ENCODE results near the gene ACAD9. TPM values are rescaled to one million over a fixed set of nuclear protein-coding genes. Genes with fewer than 3 reads are reported as not detected.

The ACAD9 gene
- total RNA-seq, 2 donors from 2014 or later, result 29.9 to 40.8 TPM

- H3K27me3 ChIP-seq (replicated peaks; ENCODE audit: insufficient read depth), result no peaks in the 10 kb centered on the region
- no peak for TF ChIP-seq CTCF (IDR thresholded peaks at IDR 0.05)
- no peaks in the 10 kb centered on the region for H3K4me1 ChIP-seq (ENCODE audit: control insufficient read depth in 1 of 2, low read depth in 2 of 2)
- H3K27ac ChIP-seq, result no peak overlapping the region
- no peak overlapping the region for H3K4me3 ChIP-seq
- no peak for DNase-seq (ENCODE audit: low spot score)
- ATAC-seq (ENCODE audit: insufficient number of reproducible peaks, low FRiP score, low read depth), result no peak
- no peaks in the 10 kb centered on the region for H3K36me3 ChIP-seq
- H3K9me3 ChIP-seq, result peaks cover 27% of the 10 kb centered on the region
Observed at GRCh38 chr3:128854475-128854874, 24.9 kb upstream of the ACAD9 start.

- ATAC-seq (ENCODE audit: insufficient number of reproducible peaks, low FRiP score, low read depth) (no peak), DNase-seq (ENCODE audit: low spot score) (no peak)
- H3K36me3 ChIP-seq, result no peaks in the 10 kb centered on the region
- H3K27me3 ChIP-seq (replicated peaks; ENCODE audit: insufficient read depth), result no peaks in the 10 kb centered on the region
- H3K9me3 ChIP-seq, result peaks cover 38% of the 10 kb centered on the region
- no peak overlapping the region for H3K27ac ChIP-seq
- no peak for TF ChIP-seq CTCF (IDR thresholded peaks at IDR 0.05)
- no peaks in the 10 kb centered on the region for H3K4me1 ChIP-seq (ENCODE audit: control insufficient read depth in 1 of 2, low read depth in 2 of 2)
- no peak overlapping the region for H3K4me3 ChIP-seq
Observed at GRCh38 chr3:128855569-128855968, 23.9 kb upstream of the ACAD9 start.

- Histone ChIP-seq H3K27ac (no peak overlapping the region), H3K9me3 (peaks cover 39% of the 10 kb centered on the region), H3K4me1 (ENCODE audit: control insufficient read depth in 1 of 2, low read depth in 2 of 2) (no peaks in the 10 kb centered on the region), H3K4me3 (no peak overlapping the region), H3K27me3 (replicated peaks; ENCODE audit: insufficient read depth) (no peaks in the 10 kb centered on the region), H3K36me3 (no peaks in the 10 kb centered on the region)
- DNase-seq (ENCODE audit: low spot score) (no peak), ATAC-seq (ENCODE audit: insufficient number of reproducible peaks, low FRiP score, low read depth) (no peak)
- no peak for TF ChIP-seq CTCF (IDR thresholded peaks at IDR 0.05)
Observed at GRCh38 chr3:128858167-128858566, 21.3 kb upstream of the ACAD9 start.

- no peak for TF ChIP-seq CTCF (IDR thresholded peaks at IDR 0.05)
- peaks cover 33% of the 10 kb centered on the region for H3K9me3 ChIP-seq
- ATAC-seq (ENCODE audit: insufficient number of reproducible peaks, low FRiP score, low read depth), result no peak
Observed at GRCh38 chr3:128859630-128860029, 19.8 kb upstream of the ACAD9 start.

GRCh38 chr3:128861491-128861890, 17.9 kb upstream of the ACAD9 start:
- Histone ChIP-seq H3K4me1 (ENCODE audit: control insufficient read depth in 1 of 2, low read depth in 2 of 2) (no peaks in the 10 kb centered on the region), H3K27me3 (replicated peaks; ENCODE audit: insufficient read depth) (no peaks in the 10 kb centered on the region), H3K9me3 (peaks cover 29% of the 10 kb centered on the region), H3K4me3 (no peak overlapping the region), H3K27ac (no peak overlapping the region), H3K36me3 (no peaks in the 10 kb centered on the region)
- no peak for TF ChIP-seq CTCF (IDR thresholded peaks at IDR 0.05)
- ATAC-seq (ENCODE audit: insufficient number of reproducible peaks, low FRiP score, low read depth) (no peak), DNase-seq (ENCODE audit: low spot score) (no peak)

More at GRCh38 chr3:128859630-128860029, 19.8 kb upstream of the ACAD9 start:
- DNase-seq (ENCODE audit: low spot score), result no peak
- Histone ChIP-seq H3K4me1 (ENCODE audit: control insufficient read depth in 1 of 2, low read depth in 2 of 2) (no peaks in the 10 kb centered on the region), H3K4me3 (no peak overlapping the region), H3K36me3 (no peaks in the 10 kb centered on the region), H3K27me3 (replicated peaks; ENCODE audit: insufficient read depth) (no peaks in the 10 kb centered on the region), H3K27ac (no peak overlapping the region)

Measured in thoracic aorta (tissue), 2 donors.